Forelimb muscle (tissue), 1 donor: ENCODE measurements around the gene TMED7. TPM values are rescaled to one million over a fixed set of nuclear protein-coding genes. Genes with fewer than 3 reads are reported as not detected.

ENCODE experiments used
- DNase-seq: peaks from one replicate; pipeline ENCODE4 v3.0.0-alpha.2; 2013; ENCODE audit warnings: low read depth
- polyA plus RNA-seq: library from polyadenylated mRNA; unstranded; fragments of 120-200 nt; gene quantifications from one replicate; pipeline ENCODE4 v1.2.1, GENCODE V29; 2013; ENCODE audit not compliant: insufficient read length

The TMED7 gene
- polyA plus RNA-seq, 1 donor = 58.9 TPM

DNA sequence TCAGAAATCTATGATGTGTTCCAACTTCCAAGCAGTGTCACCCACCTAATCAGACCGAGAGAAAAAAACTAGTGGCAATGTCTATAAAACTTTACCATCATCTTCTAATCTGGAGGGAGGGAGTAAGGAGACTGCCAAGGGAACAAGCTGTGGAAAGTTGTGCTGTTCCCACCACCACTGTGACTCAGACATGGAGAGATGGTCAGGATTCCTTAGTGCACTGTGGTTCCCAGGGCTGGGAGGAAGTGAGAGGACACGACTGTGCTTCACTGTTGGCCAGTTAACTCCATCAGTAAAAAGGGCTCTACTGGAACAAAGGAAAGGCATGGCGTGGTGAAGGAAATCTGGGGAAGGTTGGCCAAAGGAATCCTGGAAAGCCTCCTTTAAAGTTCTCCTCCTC lies 42.4 kb downstream of the TMED7 start:
- no peak for DNase-seq

DNA sequence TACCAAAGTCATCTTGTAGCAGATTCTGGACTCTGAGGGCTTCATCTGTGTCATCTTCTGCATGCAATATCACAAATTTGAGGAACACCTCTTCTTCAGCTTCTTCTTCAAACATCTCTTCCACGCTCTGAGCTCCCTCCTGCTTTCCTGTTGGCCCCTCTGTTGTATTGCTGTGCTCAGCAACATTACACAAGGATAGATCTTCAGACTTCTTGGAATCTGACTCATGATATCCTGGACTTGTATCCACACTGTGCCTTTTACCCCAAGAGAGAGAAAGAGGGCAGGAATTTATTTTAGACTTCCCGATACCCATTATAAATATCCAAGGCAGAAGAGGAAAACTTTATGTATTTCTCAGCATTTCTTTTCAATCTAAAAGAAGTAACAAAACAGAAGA lies 44.9 kb downstream of the TMED7 start:
- DNase-seq = no peak

DNA sequence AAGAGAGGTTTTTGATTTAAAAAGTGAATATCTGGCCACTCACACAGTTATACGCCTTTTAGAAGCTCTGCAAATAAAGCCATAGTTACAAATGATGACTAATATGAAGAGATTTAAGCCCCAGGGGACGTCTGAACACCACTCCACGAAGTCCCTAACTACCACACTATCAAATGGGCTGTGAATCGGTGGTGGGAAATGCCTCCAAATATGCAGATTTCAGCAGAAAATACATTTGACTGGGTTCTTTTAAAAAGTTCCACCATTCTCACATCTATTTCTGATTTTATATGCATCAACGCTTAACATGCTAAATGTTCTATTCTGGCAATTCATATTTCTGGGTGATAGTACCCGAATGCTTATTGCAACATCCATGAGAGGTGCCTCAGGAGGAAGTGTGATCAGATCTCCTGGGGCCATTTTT lies 46.1 kb downstream of the TMED7 start:
- no peak for DNase-seq

DNA sequence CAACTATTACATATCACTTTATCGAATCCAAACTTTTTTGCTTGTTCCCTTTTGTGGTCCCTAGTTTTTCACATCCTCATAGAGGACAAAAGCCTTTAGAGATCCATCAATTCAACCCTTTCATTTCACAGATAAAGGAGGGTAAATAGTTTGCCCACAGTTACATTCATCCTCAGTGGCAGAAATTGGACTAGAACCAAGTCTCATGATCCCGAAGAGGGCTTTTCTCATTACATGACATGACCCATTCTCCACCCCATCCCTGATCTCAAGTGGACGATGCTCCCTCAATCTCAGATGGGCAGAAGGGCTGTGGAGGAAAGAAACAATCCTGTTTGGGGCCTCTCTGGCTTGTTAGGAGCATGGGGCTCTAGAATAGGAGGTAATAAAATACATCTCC lies 46.6 kb downstream of the TMED7 start:
- no peak for DNase-seq

DNA sequence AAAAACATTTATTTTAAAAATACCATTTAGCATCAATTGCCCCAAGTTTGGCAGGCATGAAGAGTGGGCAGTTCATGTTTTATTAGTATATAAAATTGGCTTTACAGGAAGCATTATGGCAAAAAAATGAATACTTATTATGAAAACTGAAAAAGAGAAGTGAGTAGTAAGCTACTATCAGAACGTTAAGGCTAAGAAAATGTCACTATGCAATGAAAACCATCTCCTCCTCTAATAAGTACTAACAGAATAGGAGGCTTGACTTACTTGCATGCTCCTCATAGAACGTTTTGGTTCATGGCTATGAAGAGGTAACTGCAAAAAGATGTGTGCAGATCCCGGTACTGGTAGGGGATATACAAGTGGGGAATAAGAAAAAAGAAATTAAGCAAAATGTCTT lies 47.2 kb downstream of the TMED7 start:
- DNase-seq = no peak

DNA sequence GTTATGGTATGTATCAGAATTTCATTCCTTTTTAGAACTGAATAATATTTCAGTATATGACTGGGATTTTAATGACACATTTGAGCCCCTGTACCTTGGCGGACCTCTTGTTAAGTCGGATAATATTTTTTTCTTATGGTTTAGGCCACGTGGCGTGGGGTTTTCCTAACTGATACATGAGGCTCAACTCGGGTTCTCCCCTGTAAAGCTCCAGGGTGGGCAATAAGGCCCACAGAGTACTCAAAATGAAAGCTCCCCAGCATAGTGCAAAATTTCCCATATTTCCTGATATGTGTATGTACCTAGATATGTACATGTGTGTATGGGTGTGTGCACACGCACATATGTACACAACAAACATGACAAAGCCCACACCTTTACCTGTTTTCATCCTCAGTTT lies 48.1 kb downstream of the TMED7 start:
- no peak for DNase-seq

DNA sequence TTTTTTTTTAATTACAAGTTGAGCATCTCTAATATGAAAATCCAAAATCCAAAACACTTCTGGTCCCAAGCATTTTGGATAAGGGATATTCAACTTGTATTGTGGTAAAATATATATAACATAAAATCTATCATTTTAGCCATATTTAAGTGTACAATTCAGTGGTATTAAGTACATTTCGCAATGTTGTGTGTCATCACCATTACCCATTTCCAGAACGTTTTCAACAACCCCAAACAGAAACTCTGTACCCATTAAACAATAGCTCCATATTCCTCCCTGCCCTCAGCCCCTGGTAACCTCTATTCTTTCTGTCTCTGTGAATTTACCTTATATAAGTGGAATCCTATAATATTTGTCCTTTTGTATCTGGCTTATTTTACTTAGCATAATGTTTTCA lies 48.5 kb downstream of the TMED7 start:
- no peak for DNase-seq

DNA sequence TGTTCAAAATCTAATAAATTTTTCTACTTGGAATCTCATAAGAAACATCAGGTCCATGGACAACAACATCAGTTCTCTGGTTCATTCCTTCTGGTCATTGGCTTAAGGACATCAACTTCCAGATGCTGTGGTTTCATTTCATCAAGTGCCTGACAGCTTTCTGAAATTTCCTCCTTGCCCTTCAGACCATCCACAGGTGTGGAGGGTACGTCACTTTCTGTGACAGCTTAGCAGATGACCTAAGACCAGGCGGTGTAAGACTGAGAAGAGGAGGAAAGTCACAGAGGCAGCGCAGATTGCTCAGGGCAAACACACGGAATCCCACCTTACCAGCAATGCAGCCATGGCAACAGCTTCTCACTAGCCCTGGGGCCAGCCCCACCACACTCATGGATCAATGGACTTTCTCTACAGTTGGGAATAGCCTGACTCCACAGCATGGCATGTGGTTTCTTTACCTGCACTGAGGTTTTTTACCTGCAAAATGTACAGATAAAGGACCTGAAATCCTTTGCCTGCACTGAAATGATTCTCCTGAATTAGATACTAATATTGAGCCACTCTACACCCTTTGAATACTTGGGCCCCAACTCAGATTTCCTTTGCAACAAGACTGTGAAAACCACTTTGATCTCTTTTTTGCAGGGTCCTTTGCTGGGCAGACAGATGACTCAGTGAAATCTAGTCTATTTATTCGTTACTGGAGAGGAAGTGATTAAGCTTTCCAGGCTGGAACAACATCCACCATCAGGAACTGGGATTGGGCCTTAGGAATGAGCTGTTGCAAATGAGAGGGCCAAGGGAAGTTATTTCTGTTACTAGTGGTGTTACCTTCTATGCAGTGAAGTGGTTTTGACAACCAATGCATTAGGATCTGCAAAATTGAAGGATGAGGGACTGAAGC lies 50.4 kb downstream of the TMED7 start:
- DNase-seq = no peak

DNA sequence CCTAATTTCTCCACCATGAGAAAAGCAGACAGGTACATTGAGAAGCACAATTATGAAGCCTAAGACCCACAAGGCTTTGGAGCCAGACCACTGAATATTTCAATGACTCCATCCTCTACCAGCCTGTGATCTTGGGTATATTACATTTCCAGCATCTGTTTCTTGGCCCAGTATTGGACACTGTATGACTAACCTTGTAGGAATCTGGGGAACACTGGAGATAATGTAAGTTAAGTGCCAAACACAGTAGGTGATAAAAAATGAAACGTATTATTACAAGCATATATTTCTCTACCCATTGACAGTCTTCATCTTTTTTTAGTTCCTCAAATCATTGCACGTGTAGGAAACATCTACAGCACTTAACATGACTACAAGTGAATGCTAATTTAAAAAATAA lies 52.7 kb downstream of the TMED7 start:
- no peak for DNase-seq

DNA sequence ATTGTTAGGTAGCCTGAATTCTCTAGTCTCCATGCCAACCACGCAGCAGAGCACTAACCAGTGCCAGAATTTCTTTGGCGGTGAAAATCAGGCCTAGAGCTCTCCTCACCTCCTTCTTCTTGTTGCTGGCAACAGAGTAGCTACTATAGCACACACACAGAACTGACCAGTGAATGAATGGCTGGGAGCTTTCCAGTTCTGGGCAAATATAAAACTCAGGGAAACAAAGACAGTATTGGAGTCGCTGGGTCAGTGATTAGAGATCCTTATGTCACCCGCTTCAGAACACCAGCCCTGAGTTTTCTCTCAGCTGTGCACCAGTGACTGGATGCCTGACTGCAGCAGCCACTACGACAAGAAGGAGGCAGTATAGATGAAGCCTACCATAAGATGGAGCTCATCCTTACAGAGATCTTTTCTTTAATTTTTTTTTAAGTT lies 54.4 kb downstream of the TMED7 start:
- DNase-seq = no peak

DNA sequence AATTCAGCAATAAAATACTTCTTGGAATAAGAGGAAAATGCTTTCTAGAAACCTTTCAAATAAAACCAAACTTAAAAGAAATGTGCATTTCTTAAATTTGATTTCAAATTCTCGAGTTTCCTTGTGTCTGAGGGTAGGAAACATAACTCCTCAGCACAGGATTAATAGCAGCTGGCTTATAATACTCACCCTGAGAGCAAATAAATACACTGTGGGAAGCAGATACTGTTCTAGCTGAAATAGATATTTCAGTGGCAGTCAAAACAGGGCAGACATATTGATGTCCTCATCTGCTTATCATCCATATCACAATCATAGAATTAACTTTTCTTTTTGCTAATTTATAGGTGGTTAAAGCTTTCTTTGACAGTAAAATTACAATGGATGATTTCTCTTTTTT lies 57.2 kb downstream of the TMED7 start:
- no peak for DNase-seq

DNA sequence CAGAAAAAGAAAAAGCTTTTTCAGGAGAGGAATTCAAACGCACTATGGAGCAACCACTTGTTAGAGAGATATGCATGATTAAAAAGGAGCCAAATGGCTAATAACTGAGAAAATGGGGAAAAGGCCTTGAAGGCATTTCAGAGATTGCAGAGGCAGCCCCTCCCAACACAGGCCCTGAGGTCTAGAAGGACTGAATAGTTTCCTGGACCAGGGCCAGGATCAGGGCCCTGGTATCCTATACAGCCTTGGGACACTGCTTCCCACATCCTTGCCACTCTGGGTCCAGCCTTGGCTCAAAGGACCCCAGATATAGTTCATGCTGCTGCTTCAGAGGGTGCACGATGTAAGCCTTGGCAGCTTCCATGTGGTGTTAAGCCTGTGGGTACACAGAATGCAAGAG lies 60.6 kb downstream of the TMED7 start:
- no peak for DNase-seq

Other genes with a start within 250 kb of the TMED7 start
- 24.4 TPM for gene FEM1C, start 81.3 kb downstream of the TMED7 start, polyA plus RNA-seq
- 5.4 TPM for gene TICAM2, start 23.6 kb downstream of the TMED7 start, polyA plus RNA-seq
- 15.6 TPM for gene CDO1, start 190.6 kb upstream of the TMED7 start, polyA plus RNA-seq
- gene ATG12, start 215.5 kb upstream of the TMED7 start, polyA plus RNA-seq = 60.1 TPM
- 85.6 TPM for gene AP3S1, start 215.9 kb upstream of the TMED7 start, polyA plus RNA-seq